OCI-LY3 (cell line): ENCODE data around the gene ZNF77.

ENCODE experiments used
- CTCF ChIP-seq: fragments of 200-600, 300-600 bp; sonication (generic); IDR thresholded peaks from 2 replicates; pipeline ENCODE4 v1.5.1; 2014; ENCODE audit warnings: antibody characterized with exemption, low read length, low read depth
- EZH2phosphoT487 ChIP-seq: fragments of 200-600 bp; shearing (Covaris generic); IDR thresholded peaks from 2 replicates; pipeline ENCODE4 v1.6.1; 2018; ENCODE audit warnings: antibody characterized with exemption, mixed run types, low read depth

DNA sequence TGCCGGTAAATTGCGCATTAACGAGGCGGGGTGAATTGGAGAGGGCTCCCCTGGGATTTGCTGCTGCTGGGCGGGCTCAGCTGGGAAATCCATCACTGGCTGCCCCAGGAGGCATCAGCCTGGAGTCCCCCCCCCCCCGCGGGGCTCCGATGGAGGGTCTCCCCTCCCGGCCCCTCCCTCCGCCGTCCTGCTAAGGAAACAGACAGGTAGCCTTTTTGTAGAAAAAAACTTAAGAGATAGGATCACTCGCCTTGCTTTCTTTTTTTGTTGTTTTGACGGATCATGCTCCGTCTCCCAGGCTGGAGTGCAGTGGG lies 39.4 kb upstream of the ZNF77 start:
- no peak for TF ChIP-seq CTCF
- TF ChIP-seq EZH2phosphoT487: no peak
